Stimulated activated CD8-positive, alpha-beta memory T cell treated with anti-CD3 and anti-CD28 coated beads, Interleukin-15, amount 100 ng/mL, for 48 hours (primary cell): ENCODE measurements around the gene NCR2.

Source experiments
- DNase-seq, 2 donors: peaks; one replicate each; pipeline ENCODE4 v3.0.0-alpha.2; 2020; ENCODE audit warnings: low read depth in 2 of 2

NCR2 gene

GRCh38 chr6:41331401-41332150 is 3.8 kb upstream of the NCR2 start:
- DNase-seq = no peak

- no peak for DNase-seq
Measured at GRCh38 chr6:41332241-41332640, 3.2 kb upstream of the NCR2 start.

DNA sequence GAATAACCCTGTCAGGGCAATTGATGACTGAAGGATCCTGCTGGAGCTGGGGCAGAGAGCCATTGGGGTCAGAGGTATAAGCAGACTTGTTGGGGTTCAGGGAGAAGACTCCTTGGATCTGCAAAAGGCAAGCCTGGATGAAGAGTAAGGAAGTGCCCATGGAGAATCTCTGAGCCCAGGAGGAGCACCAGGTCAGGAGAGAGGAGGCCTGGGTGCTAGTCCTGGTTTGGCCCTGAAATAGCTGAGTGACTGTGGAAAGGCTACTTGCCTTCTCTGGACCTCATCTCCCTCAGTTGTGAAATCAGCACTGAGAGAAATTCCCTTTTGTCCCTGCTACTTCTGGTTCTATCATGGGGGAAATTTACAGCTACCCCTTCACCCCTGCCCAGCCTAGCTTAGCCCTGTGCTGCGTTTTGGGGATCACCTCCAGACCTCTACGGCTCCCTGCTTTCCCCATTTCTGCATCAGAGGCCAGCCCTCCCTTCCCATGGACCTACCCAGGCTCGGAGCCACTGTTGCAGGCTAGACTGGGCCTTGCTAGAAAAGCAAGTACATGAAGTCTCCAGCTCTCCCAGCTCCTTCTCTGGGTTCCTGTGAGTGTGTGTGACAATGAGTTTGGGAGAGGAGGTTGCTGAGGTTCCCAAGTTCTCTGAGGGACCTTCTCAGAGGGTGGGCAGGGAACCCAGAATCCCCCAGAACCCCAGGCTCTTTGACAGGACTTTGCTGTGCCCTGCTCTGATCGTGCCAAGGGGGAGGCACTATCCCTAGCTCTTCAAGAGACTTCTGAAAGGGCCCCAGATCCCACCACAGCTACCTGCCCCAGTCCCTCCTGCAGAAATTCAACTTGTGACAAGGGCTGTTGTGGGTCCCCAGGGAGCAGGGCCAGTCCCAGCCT is 2.3 kb upstream of the NCR2 start:
- DNase-seq = no peak

DNA sequence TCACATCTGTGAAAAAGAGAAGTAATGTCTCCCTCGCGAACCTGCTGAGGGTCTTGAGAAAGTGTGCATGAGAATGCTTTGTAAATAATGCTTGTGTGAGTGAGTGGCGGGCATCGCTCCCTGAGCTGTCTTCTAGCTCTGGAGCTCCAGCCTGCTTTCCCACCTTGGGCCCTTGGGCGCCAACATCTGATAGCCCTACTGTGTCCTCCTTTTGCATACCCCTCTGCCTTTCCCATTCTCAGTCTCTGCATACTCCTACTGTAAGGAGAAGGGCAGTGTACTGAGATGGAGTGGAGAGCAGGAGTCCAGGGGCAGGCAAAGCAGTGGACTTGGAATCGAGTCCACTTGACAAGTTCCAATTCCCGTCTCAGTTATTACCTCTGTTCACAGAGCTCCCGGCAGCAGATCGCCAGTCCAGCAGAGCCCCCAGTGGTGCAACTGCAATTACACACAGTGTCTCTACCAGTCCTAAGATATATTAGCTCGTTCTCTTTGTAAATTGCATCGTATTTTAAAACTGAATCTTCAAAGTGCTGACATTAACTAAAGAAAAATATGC is 847 bp upstream of the NCR2 start:
- no peak for DNase-seq

GRCh38 chr6:41335943-41336342 is 535 bp downstream of the NCR2 start:
- DNase-seq = no peak

- no peak for DNase-seq
Measured at GRCh38 chr6:41336824-41337223, 1.4 kb downstream of the NCR2 start.

- DNase-seq = no peak
Measured at GRCh38 chr6:41337709-41338108, 2.3 kb downstream of the NCR2 start.

- no peak for DNase-seq
Measured at GRCh38 chr6:41338659-41339058, 3.3 kb downstream of the NCR2 start.

DNA sequence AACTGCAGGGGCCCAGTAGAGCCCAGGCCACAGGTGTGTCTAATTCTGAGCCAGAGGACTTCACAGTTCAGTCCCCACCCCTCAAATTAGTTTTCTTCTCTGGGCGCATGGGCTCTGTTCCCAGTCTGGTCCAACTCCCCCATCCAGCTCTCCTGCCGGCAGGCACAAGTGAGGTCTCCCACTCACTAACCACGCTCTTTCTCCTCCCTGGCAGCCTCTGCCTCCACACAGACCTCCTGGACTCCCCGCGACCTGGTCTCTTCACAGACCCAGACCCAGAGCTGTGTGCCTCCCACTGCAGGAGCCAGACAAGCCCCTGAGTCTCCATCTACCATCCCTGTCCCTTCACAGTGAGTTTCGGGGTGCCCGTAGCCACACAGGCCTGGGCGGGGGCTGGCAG is 6.2 kb downstream of the NCR2 start:
- no peak for DNase-seq

GRCh38 chr6:41342241-41342640 is 6.8 kb downstream of the NCR2 start:
- no peak for DNase-seq

DNA sequence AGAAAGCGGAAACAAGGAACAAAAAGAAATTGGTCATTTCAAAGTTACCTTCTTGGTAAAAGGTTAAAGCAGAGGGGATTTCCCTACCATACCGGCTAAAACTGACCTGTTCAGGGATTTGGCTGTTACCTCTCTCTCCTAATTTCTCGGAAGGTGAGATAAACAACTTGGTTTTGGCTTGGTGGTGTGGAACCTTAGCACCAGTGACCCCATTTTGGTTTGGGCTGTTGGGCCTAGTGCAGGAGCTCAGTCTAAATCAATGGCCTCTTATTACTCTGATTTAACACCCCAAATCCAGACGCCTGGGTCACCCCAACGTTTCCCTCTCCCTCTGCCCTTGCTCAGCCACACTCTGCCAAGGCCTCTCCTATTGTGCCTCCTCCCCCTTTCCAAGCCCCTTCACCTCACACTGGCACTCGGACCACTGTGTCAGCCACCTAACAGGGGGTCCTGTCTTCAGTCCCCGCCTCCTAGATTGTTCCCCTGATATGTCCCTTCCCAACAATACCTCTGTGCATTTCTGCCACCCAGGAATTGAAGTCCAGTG is 8.3 kb downstream of the NCR2 start:
- no peak for DNase-seq

DNA sequence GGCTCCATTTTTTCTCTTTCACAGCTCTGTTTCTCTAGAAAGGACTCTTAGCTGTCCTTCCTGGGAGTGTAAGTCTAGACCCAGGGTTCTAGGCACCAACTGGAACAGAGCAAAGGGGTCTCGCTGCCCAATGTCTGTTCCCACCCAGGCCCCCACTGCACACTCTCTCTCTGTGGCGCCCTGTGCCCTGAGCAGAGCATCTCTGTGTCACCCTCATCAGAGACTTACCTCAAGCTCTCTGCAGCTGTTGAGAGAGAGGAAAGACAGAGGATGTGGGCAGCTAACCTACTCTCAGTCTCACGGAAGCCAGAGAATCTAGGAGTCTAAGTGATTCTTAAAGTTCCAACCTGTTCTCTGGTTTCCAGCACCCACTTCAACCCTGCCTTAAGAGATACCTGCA is 9.5 kb downstream of the NCR2 start:
- no peak for DNase-seq

- DNase-seq = no peak
Measured at GRCh38 chr6:41345901-41346300, 10.5 kb downstream of the NCR2 start.

DNA sequence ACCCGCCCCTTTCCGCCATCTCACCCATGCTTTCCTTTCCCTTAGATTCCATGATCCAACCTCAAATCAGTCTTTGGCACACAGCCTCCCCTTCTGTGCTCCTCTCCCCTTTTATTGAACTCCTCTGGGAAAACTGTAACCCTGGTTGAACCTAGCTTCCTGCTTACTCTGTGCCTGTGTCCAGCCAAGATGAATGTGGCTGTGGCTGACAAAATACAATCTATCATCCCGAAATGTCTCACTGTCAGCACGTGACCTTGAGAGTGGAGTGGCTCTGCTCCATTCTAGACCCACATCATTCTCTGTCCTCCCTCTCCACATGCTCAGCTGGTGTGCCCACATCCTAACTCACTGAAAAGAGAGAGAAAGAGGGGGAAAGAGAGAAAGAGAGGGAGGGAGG is 11.0 kb downstream of the NCR2 start:
- no peak for DNase-seq

- DNase-seq = no peak
Measured at GRCh38 chr6:41347378-41348050, 12.1 kb downstream of the NCR2 start.

DNA sequence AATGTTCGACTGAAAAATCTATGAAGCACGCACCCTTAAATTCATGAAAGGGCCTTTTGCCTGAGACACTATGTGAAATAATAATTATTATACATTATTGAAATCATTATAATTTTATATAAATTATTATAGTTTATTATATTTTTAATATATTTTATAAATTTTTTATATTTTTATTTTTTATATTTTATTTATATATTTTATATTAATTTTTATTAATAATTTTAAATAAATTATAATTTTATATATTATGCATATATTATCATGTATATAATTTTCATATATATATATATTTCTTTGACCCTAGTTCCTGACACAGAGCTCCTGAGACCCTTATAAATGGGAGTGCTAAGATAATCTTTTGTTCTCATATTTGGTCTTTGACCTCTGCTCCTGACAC is 13.5 kb downstream of the NCR2 start:
- DNase-seq = no peak

GRCh38 chr6:41352396-41352795 is 17.0 kb downstream of the NCR2 start:
- DNase-seq = no peak

- no peak for DNase-seq
Measured at GRCh38 chr6:41352907-41353306, 17.5 kb downstream of the NCR2 start.

DNA sequence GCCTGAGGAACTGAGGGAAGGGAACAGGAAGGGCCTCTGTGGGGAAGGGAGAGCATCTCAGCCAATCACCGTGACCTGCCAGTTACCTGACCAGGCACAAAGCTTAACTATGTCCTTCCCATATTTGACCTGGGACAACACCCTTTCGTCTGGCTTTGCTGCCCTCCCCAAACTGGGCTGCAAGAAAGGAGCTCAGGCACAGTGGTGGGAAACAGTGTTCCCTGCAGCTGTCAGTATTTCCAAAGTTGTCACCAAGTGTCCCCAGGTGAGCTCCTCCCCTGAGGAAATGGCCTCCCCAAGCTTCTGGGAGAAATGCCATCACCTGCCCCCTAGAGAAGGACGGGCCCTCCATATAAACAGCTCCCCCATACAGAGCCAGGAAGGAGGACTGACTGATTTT is 17.9 kb downstream of the NCR2 start:
- no peak for DNase-seq

DNA sequence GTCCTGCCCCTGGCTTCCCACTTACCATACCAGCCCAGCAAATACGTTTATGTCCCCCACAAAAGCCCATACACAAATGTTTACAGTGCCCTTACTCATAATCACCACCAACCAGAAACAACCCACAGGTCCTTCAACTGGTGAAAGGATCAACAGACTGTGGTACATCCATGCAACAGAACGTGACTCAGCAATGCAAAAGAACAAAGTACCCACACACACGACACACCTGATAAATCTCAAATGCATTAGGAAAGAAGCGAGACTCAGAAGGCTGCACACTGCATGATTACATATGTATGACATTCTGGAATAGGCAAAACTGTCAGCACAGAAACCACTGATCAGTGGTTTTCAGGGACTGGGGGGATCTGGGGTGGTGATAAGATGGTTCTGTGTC is 20.5 kb downstream of the NCR2 start:
- DNase-seq = no peak

GRCh38 chr6:41356825-41357224 is 21.4 kb downstream of the NCR2 start:
- DNase-seq = no peak

DNA sequence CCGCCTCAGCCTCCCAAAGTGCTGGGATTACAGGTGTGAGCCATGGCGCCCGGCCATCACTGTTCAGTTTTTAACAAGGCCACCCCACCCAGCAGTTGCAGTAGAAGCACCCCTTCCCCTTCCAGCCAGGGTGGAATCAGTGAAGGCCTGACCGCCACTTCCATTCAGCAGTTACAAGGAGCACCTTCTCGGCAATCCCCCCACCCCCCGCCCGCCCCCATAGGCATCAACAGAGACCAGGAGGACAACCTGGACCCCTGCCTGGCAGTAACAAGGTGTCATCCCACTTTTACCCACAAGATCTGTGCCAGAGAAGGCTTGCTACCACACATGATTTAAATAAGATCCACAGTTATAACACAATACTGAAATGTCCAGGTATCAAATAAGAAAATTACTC is 23.1 kb downstream of the NCR2 start:
- no peak for DNase-seq
